ENCODE data around the gene ISM1. TPM values are rescaled to one million over a fixed set of nuclear protein-coding genes. Genes with fewer than 3 reads are reported as not detected.

The ISM1 gene
- total and polyA plus RNA-seq, 2 of the 13 experiments (the other 11 are each of a cell fraction or from before 2014, with no cell fraction given): 0.40 to 1.4 TPM

- TF ChIP-seq, protein P1, sequence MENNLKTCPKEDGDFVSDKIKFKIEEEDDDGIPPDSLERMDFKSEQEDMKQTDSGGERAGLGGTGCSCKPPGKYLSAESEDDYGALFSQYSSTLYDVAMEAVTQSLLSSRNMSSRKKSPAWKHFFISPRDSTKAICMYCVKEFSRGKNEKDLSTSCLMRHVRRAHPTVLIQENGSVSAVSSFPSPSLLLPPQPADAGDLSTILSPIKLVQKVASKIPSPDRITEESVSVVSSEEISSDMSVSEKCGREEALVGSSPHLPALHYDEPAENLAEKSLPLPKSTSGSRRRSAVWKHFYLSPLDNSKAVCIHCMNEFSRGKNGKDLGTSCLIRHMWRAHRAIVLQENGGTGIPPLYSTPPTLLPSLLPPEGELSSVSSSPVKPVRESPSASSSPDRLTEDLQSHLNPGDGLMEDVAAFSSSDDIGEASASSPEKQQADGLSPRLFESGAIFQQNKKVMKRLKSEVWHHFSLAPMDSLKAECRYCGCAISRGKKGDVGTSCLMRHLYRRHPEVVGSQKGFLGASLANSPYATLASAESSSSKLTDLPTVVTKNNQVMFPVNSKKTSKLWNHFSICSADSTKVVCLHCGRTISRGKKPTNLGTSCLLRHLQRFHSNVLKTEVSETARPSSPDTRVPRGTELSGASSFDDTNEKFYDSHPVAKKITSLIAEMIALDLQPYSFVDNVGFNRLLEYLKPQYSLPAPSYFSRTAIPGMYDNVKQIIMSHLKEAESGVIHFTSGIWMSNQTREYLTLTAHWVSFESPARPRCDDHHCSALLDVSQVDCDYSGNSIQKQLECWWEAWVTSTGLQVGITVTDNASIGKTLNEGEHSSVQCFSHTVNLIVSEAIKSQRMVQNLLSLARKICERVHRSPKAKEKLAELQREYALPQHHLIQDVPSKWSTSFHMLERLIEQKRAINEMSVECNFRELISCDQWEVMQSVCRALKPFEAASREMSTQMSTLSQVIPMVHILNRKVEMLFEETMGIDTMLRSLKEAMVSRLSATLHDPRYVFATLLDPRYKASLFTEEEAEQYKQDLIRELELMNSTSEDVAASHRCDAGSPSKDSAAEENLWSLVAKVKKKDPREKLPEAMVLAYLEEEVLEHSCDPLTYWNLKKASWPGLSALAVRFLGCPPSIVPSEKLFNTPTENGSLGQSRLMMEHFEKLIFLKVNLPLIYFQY (CRISPR knock-in tag; IDR thresholded peaks at IDR 0.05; ENCODE audit: borderline replicate concordance): 0 out of 2 replicates have a peak, but pooled peaks have one; percentile 2
- TF ChIP-seq MIER3 (CRISPR knock-in tag; IDR thresholded peaks at IDR 0.05; ENCODE audit: borderline replicate concordance) (no peak), SMAD3 (CRISPR knock-in tag; IDR thresholded peaks at IDR 0.05) (no peak), ZIK1 (CRISPR knock-in tag; IDR thresholded peaks at IDR 0.05; ENCODE audit: borderline replicate concordance, low read depth) (no peak), ZNF619 (CRISPR knock-in tag; IDR thresholded peaks at IDR 0.05) (no peak), U2AF2 (IDR thresholded peaks at IDR 0.05; ENCODE audit: low read depth, low read length) (no peak), CERS6 (CRISPR knock-in tag; IDR thresholded peaks at IDR 0.05) (no peak), NFKBIZ (CRISPR knock-in tag; IDR thresholded peaks at IDR 0.05) (no peak), POLR2AphosphoS2 (IDR thresholded peaks at IDR 0.05; ENCODE audit: low read depth, low read length) (no peak), ZNF510 (CRISPR knock-in tag; IDR thresholded peaks at IDR 0.05; ENCODE audit: low read depth) (0 out of 2 replicates have a peak, but pooled peaks have one; percentile 25), SNAI1 (CRISPR knock-in tag; IDR thresholded peaks at IDR 0.05; ENCODE audit: borderline replicate concordance) (0 out of 2 replicates have a peak, but pooled peaks have one; percentile 24), ZNF740 (CRISPR knock-in tag; IDR thresholded peaks at IDR 0.05) (no peak), ZNF746 (CRISPR knock-in tag; IDR thresholded peaks at IDR 0.05) (no peak), KDM5B (CRISPR knock-in tag; IDR thresholded peaks at IDR 0.05; ENCODE audit: borderline replicate concordance) (no peak), ZNF703 (CRISPR knock-in tag; IDR thresholded peaks at IDR 0.05; ENCODE audit: borderline replicate concordance) (no peak), ZNF816 (CRISPR knock-in tag; IDR thresholded peaks at IDR 0.05; ENCODE audit: borderline replicate concordance) (no peak), ZBTB3 (CRISPR knock-in tag; IDR thresholded peaks at IDR 0.05; ENCODE audit: borderline replicate concordance, low read depth) (no peak), ZNF629 (CRISPR knock-in tag; conservative IDR thresholded peaks at IDR 0.05) (no peak), ZNF383 (CRISPR knock-in tag; IDR thresholded peaks at IDR 0.05; ENCODE audit: borderline replicate concordance) (no peak), FOXP1 (IDR thresholded peaks at IDR 0.05) (no peak), FOXP1 (CRISPR knock-in tag; IDR thresholded peaks at IDR 0.05) (peak; percentile 0; the same call in 1 of the 2 replicates), MZF1 (CRISPR knock-in tag; IDR thresholded peaks at IDR 0.05; ENCODE audit: borderline replicate concordance) (no peak)
- TF ChIP-seq, protein P2, sequence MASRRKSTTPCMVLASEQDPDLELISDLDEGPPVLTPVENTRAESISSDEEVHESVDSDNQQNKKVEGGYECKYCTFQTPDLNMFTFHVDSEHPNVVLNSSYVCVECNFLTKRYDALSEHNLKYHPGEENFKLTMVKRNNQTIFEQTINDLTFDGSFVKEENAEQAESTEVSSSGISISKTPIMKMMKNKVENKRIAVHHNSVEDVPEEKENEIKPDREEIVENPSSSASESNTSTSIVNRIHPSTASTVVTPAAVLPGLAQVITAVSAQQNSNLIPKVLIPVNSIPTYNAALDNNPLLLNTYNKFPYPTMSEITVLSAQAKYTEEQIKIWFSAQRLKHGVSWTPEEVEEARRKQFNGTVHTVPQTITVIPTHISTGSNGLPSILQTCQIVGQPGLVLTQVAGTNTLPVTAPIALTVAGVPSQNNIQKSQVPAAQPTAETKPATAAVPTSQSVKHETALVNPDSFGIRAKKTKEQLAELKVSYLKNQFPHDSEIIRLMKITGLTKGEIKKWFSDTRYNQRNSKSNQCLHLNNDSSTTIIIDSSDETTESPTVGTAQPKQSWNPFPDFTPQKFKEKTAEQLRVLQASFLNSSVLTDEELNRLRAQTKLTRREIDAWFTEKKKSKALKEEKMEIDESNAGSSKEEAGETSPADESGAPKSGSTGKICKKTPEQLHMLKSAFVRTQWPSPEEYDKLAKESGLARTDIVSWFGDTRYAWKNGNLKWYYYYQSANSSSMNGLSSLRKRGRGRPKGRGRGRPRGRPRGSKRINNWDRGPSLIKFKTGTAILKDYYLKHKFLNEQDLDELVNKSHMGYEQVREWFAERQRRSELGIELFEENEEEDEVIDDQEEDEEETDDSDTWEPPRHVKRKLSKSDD (CRISPR knock-in tag; IDR thresholded peaks at IDR 0.05; ENCODE audit: low read depth): no peak
These were observed 116.2 kb downstream of the ISM1 start (continued) for GRCh38 chr20:13337090-13337784.

Data from HepG2 (cell line).